KOPT-K1 (cell line): ENCODE measurements around the gene MBNL2.

Source experiments
- H3K27ac ChIP-seq: fragments of 200-600 bp; sonication (generic); 2 replicates; pipeline ENCODE4 v1.5.1; 2016; ENCODE audit warnings: antibody characterized with exemption, mild to moderate bottlenecking, low read depth, low read length; ENCODE audit not compliant: poor library complexity, severe bottlenecking
- H3K36me3 ChIP-seq: fragments of 200-600 bp; sonication (generic); 2 replicates; pipeline ENCODE4 v1.5.1; 2017; ENCODE audit warnings: antibody characterized with exemption, mild to moderate bottlenecking, low read length, moderate library complexity; ENCODE audit not compliant: insufficient read depth
- H3K9me3 ChIP-seq: fragments of 200-600 bp; sonication (generic); 2 replicates; pipeline ENCODE4 v1.5.1; 2017; ENCODE audit warnings: antibody characterized with exemption, low read length, mild to moderate bottlenecking; ENCODE audit not compliant: insufficient read depth, poor library complexity, severe bottlenecking

Gene MBNL2

DNA sequence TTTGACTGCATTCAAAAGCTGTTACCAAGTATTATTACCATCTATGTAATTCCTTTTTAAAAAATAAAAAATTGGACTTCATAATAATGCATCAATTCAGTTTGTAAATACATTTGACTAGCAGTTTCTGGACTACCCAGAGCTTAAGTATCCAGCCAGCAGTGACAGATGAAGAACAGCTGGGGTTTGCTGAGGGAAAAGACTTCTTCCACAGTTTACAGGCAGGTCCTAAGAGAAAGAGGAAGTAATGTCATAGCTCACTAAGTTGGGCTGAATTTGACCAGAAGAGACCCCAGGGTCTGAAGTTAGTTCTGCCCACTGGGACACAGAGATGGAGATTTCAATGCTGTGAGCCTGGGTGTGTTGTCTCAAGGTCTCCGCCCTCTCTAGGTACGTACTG, 96.4 kb downstream of the MBNL2 start:
- no peak overlapping the region for H3K27ac ChIP-seq
- no peaks in the 10 kb centered on the region for H3K36me3 ChIP-seq
- H3K9me3 ChIP-seq, result no peaks in the 10 kb centered on the region

DNA sequence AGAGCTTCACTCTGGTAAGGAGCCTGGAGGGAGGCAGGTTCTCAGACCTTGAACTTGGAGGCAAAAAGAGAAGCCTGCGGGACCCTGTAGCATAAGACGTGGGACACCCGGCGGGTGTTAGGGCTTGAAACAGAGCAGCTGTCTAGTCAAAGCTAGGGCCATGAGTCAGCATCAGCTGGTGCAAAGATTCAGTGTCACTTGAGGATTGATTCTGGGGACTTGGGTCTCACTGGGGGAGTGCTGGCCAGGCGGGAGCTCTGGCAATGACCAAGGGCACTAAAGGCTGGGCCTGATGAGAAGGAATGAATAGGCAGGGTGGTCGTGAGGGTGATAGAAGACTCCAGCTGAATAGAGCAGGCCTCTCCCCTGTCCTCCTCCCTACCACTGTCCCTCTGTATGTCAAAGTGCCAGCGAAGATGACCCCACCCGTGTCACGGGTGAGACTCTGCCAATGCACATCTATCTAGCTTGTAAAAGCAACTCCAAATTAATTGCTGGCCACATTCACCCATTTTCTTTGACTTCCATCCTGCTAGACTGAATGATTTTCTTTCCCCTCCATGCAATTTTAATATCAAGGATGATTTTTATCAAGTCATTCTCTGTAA, 97.1 kb downstream of the MBNL2 start:
- Histone ChIP-seq H3K27ac (no peak overlapping the region), H3K36me3 (no peaks in the 10 kb centered on the region), H3K9me3 (no peaks in the 10 kb centered on the region)

DNA sequence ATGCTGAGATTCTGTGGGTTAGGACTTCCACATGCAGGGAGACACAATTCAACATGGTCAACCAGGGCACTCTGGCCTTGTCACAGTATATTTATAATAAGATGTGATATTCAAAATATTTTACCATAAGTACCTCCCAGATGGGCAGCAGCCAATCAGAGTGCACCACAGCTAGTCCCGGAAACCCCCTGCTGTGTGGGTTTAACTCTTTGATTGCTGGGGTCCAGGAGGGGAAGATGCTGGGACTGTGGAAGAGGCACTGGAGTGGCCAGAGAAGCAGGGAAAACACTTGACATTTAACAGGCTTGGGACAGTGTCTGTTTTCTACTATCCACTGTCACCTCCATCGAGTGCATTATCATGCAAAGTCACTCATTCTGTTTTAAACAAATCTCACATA, 99.0 kb downstream of the MBNL2 start:
- no peaks in the 10 kb centered on the region for H3K9me3 ChIP-seq
- no peaks in the 10 kb centered on the region for H3K36me3 ChIP-seq

DNA sequence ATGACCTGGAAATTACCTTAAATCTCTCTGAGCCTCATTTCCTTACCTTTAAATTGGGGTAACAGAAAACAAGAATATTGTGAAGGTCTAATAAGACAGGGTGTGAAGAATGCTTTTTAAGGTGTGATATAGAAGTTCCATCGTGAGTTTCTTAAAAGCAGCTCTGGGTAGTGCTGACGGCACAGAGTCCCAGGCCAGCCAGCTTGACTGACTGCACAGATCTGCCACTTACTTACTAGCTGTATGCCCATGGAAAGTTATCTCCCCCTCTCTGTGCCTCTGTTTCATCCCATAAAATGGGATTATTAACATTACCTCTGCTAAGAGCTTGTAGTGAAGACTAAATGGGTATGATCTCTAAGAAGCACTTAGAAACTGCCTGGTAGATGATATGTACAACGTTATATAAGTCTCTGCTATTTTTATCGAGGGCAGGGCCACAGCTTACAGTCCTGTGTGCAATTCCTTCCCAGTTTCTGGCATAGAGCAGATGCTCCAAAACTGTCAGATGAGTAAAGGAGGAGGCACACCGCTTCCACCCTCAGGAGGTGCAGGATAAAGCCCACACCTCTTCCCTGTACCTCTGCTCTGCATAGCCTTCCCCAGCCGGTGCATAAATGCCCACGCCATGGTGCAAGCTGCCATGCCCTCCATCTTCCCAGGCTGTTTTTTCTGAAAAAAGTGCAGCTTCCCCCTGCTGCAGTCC, 99.6 kb downstream of the MBNL2 start:
- H3K27ac ChIP-seq, result no peak overlapping the region

More for the DNA sequence above, 99.0 kb downstream of the MBNL2 start:
- H3K27ac ChIP-seq, result no peak overlapping the region

DNA sequence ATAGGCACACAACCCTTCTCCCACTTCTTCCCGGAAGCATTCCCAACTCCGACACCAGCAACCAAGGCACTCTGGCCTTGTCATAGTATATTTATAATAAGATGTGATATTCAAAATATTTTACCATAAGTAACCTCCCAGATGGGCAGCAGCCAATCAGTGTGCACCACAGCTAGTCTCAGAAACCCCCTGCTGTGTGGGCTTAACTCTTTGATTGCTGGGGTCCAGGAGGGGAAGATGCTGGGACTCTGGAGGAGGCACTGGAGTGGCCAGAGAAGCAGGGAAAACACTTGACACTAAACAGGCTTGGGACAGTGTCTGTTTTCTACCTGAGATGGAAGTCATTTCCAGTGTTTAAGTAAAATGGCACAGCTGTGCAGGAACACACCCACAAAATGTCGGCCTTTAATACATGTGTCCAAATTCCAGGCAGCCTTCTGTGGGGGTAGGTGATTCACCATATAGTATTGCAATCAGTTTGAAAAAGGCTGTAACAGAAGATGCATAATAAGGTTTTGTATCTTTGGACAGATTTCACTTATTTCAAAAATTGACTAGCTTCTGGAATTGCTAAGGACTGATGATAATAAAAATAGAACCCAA, 100.7 kb downstream of the MBNL2 start:
- no peaks in the 10 kb centered on the region for H3K9me3 ChIP-seq
- no peak overlapping the region for H3K27ac ChIP-seq
- H3K36me3 ChIP-seq, result no peaks in the 10 kb centered on the region

More for the DNA sequence above, 99.6 kb downstream of the MBNL2 start:
- Histone ChIP-seq H3K36me3 (no peaks in the 10 kb centered on the region), H3K9me3 (no peaks in the 10 kb centered on the region)

DNA sequence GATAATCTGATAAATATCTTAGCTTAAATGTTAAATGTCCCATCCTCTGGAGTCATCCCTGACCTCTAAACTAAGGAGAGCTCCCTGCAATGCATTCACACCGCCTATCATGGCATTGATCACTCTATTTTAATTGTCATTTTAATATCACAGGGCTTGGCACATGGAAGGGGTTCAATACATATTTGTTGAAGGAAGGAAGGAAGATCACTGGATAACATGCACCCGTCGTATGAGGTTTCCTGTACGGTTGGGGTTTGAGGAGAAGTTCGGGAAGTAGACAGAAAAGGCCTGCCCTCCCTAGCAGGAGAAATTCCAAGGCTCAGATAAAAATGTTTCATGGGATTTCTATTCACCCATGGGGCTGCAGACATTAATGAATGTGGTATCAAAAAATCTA, 102.0 kb downstream of the MBNL2 start:
- Histone ChIP-seq H3K9me3 (no peaks in the 10 kb centered on the region), H3K36me3 (no peaks in the 10 kb centered on the region)

DNA sequence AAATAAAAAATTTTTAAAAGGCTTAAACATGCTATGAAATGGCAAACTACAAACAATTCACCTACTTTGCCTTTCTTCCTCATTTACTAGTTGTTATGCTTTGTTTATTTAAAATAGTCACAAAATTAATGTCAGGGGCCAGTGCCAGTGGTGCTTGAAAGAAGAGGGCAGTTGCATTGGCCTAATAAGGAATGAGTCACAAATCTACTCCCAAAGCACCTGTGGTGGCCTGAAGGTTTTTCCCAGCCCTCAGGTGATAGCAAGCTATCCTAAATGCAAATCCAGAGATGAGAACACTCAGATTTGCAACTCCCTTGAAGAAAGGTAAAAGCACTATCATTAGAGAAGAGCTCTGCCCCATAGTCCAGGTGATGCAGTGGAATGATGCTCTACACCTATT, 103.6 kb downstream of the MBNL2 start:
- Histone ChIP-seq H3K36me3 (no peaks in the 10 kb centered on the region), H3K27ac (no peak overlapping the region)

More for the DNA sequence above, 102.0 kb downstream of the MBNL2 start:
- no peak overlapping the region for H3K27ac ChIP-seq

DNA sequence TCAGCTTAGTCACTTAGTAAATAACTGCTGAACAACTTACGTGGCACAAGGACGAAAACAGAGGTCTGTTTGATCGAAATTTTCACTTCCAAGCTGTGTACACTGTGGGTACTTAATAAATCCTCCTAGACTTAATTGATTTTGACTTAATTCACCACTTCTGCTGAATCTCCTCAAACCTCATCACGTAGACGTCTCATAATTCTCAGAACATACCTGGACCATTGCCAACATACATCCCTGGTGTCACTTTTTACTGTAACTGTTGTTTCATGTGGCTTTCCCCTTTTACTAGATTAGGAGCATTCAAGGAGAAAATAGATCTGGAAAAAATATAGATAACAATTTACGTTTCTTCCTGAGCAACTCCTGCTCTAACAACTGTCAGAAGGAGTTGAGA, 105.0 kb downstream of the MBNL2 start:
- no peaks in the 10 kb centered on the region for H3K9me3 ChIP-seq
- no peak overlapping the region for H3K27ac ChIP-seq
- no peaks in the 10 kb centered on the region for H3K36me3 ChIP-seq

More for the DNA sequence above, 103.6 kb downstream of the MBNL2 start:
- no peaks in the 10 kb centered on the region for H3K9me3 ChIP-seq

DNA sequence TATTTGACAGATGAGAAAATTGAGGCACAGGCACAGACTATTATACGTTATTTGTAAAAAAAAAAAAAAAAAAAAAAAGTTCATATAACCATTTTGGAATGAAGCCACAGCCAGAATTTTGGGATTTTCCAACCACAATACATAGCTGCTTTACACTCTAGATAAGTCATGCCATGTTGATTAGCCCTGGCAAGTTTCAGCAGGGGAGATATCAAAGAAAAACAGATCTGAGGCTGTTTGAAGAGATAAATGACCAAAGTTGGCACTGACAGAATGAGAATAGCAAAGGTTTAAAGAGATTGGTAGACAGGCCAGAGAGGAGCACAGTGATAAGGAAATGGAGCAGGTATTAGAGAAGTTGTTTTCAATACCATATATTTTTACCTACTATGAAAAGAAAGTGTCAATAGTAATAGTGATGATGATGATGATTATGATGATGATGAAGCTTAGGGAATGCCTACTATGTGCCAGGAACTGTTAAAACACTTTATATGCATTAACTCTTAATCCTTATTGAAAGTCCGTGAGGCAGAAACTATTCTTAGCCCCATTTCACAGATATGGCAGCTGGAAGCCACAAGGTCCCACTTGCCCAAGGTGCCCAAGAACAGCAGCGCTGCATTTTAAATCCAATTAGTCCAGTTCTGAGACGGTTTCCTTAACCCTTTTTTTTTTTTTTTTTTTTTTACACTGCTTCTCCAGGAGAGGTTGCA, 105.5 kb downstream of the MBNL2 start:
- Histone ChIP-seq H3K9me3 (no peaks in the 10 kb centered on the region), H3K27ac (no peak overlapping the region)

DNA sequence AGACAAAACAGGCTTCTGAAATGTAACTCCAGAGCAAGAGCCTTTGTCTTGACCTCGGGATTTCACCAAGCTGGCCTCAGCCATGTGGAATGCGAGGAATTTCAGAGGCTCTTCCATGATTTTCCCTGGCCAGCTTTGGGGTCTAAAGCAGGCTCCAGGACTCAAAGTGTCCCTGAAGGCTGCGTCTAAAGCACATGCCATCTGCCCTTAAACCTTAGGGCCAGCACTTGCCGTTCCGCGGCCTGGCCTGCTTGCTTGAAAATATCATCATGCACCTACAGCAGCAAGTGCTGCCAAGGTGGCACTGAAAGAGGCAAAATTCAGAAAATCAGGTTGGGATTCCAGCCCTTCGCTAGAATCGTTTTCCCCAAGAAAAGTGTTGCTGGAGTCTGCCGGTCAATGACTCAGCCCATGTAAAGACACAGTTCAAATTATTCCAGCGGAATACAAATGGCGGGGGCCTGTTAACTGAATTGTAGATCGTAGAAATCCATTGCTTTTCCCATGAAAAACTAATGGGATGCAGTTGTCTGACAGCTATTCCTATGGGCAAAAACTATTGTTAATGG, 106.2 kb downstream of the MBNL2 start:
- no peak overlapping the region for H3K27ac ChIP-seq
- H3K9me3 ChIP-seq, result no peaks in the 10 kb centered on the region
- H3K36me3 ChIP-seq, result no peaks in the 10 kb centered on the region

More for the DNA sequence above, 105.5 kb downstream of the MBNL2 start:
- H3K36me3 ChIP-seq, result no peaks in the 10 kb centered on the region

DNA sequence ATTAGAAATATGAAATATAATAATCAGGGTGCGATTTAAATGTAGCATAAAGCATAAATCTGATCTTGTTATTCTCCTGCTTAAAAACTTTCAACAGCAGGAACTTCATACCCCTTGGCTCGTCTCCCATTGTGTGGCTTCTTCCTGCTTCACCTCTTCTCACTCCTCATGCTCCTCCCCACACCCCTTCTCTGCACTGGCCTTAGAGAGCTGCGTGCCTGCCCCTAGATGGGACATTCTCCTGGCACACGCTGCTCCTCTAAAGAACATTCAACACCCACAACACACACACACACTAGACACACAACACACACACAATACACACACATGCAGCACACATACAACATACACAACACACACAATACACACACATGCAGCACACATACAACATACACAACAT, 107.2 kb downstream of the MBNL2 start:
- Histone ChIP-seq H3K36me3 (no peaks in the 10 kb centered on the region), H3K27ac (no peak overlapping the region), H3K9me3 (no peaks in the 10 kb centered on the region)

DNA sequence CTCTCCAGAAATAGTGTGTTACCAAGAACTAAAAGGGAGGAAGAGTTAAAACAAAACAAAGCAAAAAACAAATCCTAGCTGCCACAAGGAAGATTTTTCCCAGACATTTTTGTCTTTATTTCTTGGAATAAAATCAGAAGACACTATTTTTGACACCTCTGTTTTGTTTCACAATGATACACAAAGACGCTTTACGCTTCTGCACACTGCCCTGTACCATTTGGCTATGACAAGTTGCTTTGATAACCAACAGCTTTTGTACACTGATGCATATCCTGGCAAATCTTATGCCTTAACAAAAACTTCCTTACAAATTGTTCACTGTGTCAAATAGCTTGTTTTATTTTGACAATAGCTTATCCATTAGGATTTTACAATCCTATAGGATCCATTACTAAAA, 108.3 kb downstream of the MBNL2 start:
- H3K36me3 ChIP-seq, result no peaks in the 10 kb centered on the region
- no peak overlapping the region for H3K27ac ChIP-seq

DNA sequence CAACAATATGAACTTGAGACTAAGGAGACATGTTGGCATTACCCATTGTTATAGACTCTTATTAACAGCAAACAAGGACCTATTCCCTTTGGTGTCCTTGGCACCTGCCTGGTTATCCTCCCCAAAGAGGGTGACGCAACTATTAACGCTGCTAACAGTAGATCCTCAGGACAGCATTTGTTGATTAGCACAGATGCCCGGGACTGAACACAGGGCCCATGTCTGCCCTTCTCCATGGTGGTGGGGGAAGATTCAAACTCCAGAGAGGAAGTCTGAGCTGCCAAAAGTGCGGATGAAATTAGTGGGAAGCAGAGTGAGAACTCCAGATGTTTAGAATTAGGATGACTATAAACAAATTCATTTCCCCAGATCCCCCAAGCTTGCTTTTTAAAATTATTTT, 110.6 kb downstream of the MBNL2 start:
- no peaks in the 10 kb centered on the region for H3K36me3 ChIP-seq
- H3K9me3 ChIP-seq, result no peaks in the 10 kb centered on the region
- H3K27ac ChIP-seq, result no peak overlapping the region

More for the DNA sequence above, 108.3 kb downstream of the MBNL2 start:
- H3K9me3 ChIP-seq, result no peaks in the 10 kb centered on the region

DNA sequence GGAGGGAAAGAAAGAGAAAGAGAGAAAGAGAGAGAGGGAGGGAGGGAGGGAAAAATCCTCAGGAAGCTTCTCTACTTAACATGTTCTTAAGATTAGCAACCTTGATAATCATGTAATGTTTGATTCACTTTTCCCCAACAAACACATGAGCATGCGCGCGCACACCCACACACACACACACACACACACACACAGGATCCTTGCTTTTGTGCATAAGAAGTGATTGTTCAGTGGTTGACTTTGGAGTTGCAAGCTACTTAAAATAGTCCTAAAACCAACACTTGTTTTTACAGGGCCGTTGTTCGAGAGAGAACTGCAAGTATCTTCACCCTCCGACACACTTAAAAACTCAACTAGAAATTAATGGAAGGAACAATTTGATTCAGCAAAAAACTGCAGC, 111.8 kb downstream of the MBNL2 start:
- H3K36me3 ChIP-seq, result no peaks in the 10 kb centered on the region
- H3K27ac ChIP-seq, result no peak overlapping the region
- no peaks in the 10 kb centered on the region for H3K9me3 ChIP-seq

DNA sequence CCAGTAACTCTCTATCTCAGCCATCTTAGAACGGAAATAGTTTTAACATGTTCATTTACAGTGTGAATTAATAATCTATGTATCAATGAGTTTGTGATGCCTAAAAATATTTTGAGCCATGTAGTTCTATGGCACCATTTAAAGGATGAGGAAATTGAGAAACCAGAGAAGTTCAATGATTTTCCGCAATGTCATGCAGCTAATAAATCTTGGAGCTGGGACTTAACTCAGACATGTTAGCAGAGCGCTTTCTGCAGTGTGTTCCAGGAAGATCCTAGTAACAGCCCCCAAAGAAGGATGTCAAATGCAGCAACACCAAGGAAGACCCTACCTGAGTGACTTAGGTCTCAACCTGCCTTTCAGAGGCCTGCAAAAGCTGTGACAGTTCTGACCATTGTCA, 112.6 kb downstream of the MBNL2 start:
- Histone ChIP-seq H3K36me3 (no peaks in the 10 kb centered on the region), H3K9me3 (no peaks in the 10 kb centered on the region), H3K27ac (no peak overlapping the region)
